K562 (cell line): ENCODE data around the gene GOLIM4. TPM values are rescaled to one million over a fixed set of nuclear protein-coding genes. Genes with fewer than 3 reads are reported as not detected.
A peak's percentile ranks its signal among the peaks of the same experiment; 100 is the strongest.

ENCODE experiments used
- BMI1 ChIP-seq: fragments of 150-350 bp; IDR thresholded peaks from 2 replicates; pipeline ENCODE4 v1.6.1; 2014; ENCODE audit warnings: low read length
- CBX1 ChIP-seq: sonication (generic); IDR thresholded peaks from 2 replicates; pipeline ENCODE4 v1.6.1; 2016; ENCODE audit warnings: antibody characterized with exemption, low read depth, mild to moderate bottlenecking
- CHCHD3 ChIP-seq: fragments of 250-450 bp; sonication (Bioruptor Pico); IDR thresholded peaks from 2 replicates; pipeline ENCODE4 v2.1.2; 2022; ENCODE audit warnings: mild to moderate bottlenecking
- DDX20 ChIP-seq: fragments of 450-650 bp; IDR thresholded peaks from 2 replicates; pipeline ENCODE4 v1.6.1; 2016; ENCODE audit warnings: missing genetic modification characterization, low read depth, mild to moderate bottlenecking, missing compliant biosample characterization, moderate library complexity
- FIP1L1 ChIP-seq: fragments of 200-400 bp; formaldehyde crosslinking; IDR thresholded peaks from 2 replicates; pipeline ENCODE4 v1.6.1; 2018; ENCODE audit warnings: mild to moderate bottlenecking, low read depth, low read length; ENCODE audit not compliant: poor library complexity, severe bottlenecking
- JUND ChIP-seq, 2 experiments: IDR thresholded peaks; 2 replicates in 1 of 2; 3 replicates in 1 of 2; pipeline ENCODE4 v1.6.1; 2011; ENCODE audit warnings: borderline replicate concordance in 2 of 2, low read depth in 2 of 2, low read length in 2 of 2, improper control_type of control experiment in 1 of 2, missing biosample characterization in 1 of 2, missing genetic modification characterization in 1 of 2, missing genetic modification reagents in 1 of 2
- XRCC3 ChIP-seq: fragments of 450-650 bp; IDR thresholded peaks from 2 replicates; pipeline ENCODE4 v1.6.1; 2017; ENCODE audit warnings: mild to moderate bottlenecking, moderate library complexity
- ZNF282 ChIP-seq: sonication (generic); formaldehyde crosslinking; IDR thresholded peaks from 2 replicates; pipeline ENCODE4 v1.8.1; 2023; ENCODE audit warnings: missing genetic modification reagents
- ZNF444 ChIP-seq: fragments of 250-450 bp; sonication (Bioruptor Pico); IDR thresholded peaks from 2 replicates; pipeline ENCODE4 v1.4.0; 2020; ENCODE audit warnings: mild to moderate bottlenecking, moderate library complexity
- ZNF668 ChIP-seq: fragments of 250-450 bp; sonication (Bioruptor Pico); IDR thresholded peaks from 2 replicates; pipeline ENCODE4 v1.8.0; 2022; ENCODE audit warnings: mild to moderate bottlenecking, inconsistent platforms
- ZNF79 ChIP-seq: fragments of 250-450 bp; sonication (Bioruptor Pico); IDR thresholded peaks from 2 replicates; pipeline ENCODE4 v1.4.0; 2020; ENCODE audit warnings: low read depth, mild to moderate bottlenecking, moderate library complexity
- ZSCAN29 ChIP-seq: fragments of 450-650 bp; IDR thresholded peaks from 2 replicates; pipeline ENCODE4 v1.6.1; 2017
- polyA plus RNA-seq, 8 experiments: library from polyadenylated mRNA; depleted of rRNA in 4 of 8; stranded (reverse) in 5 of 8; unstranded in 3 of 8; fragments of >200 nt; fragmentation: Nextera tagmentation in 2 of 8; fragmentation: Illumina TruSeq in 1 of 8; extraction: Ambion mirVana in 2 of 8; extraction: Trizol in 1 of 8; gene quantifications; 2 replicates each; pipeline versions ENCODE4 v1.2.1 to v1.2.3, GENCODE V29; 2011 to 2014; ENCODE audit warnings: inconsistent platforms in 1 of 8, missing spikeins in 1 of 8
- total RNA-seq, 7 experiments: library from RNA; depleted of rRNA in 6 of 7; stranded (reverse); fragments of >200 nt in 6 of 7; fragmentation: Illumina TruSeq in 2 of 7; extraction: Trizol in 2 of 7; gene quantifications; 2 replicates each; pipeline versions ENCODE4 v1.2.1 to v1.2.3, GENCODE V29; 2011 to 2021; ENCODE audit warnings: low replicate concordance in 1 of 7
- TF ChIP-seq, protein P1 (sequence below): fragments of 450-650 bp; IDR thresholded peaks from 2 replicates; pipeline ENCODE4 v1.7.1; 2018; ENCODE audit warnings: mild to moderate bottlenecking, low read depth; ENCODE audit not compliant: partially characterized antibody
- TF ChIP-seq, protein P2 (sequence below): sonication (generic); formaldehyde crosslinking; IDR thresholded peaks from 2 replicates; pipeline ENCODE4 v1.8.1; 2022; ENCODE audit warnings: missing genetic modification reagents
- TF ChIP-seq, protein P3 (sequence below): fragments of 450-650 bp; formaldehyde crosslinking; IDR thresholded peaks from 2 replicates; pipeline ENCODE4 v1.4.0; 2020; ENCODE audit warnings: mild to moderate bottlenecking, mixed read lengths
- TF ChIP-seq, protein P4 (sequence below): fragments of 250-450 bp; sonication (Bioruptor Pico); IDR thresholded peaks from 2 replicates; pipeline ENCODE4 v1.5.0; 2021; ENCODE audit warnings: mild to moderate bottlenecking, moderate library complexity
- TF ChIP-seq, protein P5 (sequence below), 2 experiments: IDR thresholded peaks; 2 replicates each; pipeline ENCODE4 v1.6.1; 2011; ENCODE audit warnings: borderline replicate concordance in 1 of 2, control low read depth in 1 of 2, low read depth in 1 of 2, low read length in 1 of 2, mild to moderate bottlenecking in 1 of 2, mixed read lengths in 1 of 2, moderate library complexity in 1 of 2; ENCODE audit not compliant: insufficient read depth in 1 of 2, insufficient read length in 1 of 2, poor library complexity in 1 of 2, severe bottlenecking in 1 of 2; ENCODE audit errors: extremely low read depth in 1 of 2

The GOLIM4 gene
- total and polyA plus RNA-seq, 9 of the 15 experiments (the other 6 are each of a cell fraction or from before 2014, with no cell fraction given): 9.3 to 39.4 (median 31.0) TPM

DNA sequence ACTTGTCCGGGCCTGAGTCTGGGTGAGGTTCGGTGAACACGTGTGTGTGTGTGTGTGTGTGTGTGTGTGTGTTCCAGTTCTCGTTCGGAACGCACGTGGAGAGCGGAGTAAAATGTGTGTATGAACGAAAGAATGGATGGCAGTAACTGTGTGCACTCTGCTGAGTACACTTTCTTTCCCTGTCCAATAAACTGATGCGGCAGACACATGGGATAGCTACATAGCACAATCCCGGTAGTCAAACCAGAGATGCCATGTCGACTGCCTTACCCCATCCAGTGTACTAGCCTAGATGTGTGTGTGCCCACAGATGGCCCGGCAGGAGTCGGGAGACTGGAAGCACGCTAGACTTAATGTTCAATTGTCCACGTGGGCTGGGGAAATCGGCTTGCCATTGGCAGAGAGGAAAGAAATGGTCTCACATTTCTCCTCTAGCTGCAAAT is 507 bp upstream of the GOLIM4 start (continued):
- no peak for TF ChIP-seq CHCHD3 (CRISPR knock-in tag)
- no peak for TF ChIP-seq ZNF668
- TF ChIP-seq, protein P1, sequence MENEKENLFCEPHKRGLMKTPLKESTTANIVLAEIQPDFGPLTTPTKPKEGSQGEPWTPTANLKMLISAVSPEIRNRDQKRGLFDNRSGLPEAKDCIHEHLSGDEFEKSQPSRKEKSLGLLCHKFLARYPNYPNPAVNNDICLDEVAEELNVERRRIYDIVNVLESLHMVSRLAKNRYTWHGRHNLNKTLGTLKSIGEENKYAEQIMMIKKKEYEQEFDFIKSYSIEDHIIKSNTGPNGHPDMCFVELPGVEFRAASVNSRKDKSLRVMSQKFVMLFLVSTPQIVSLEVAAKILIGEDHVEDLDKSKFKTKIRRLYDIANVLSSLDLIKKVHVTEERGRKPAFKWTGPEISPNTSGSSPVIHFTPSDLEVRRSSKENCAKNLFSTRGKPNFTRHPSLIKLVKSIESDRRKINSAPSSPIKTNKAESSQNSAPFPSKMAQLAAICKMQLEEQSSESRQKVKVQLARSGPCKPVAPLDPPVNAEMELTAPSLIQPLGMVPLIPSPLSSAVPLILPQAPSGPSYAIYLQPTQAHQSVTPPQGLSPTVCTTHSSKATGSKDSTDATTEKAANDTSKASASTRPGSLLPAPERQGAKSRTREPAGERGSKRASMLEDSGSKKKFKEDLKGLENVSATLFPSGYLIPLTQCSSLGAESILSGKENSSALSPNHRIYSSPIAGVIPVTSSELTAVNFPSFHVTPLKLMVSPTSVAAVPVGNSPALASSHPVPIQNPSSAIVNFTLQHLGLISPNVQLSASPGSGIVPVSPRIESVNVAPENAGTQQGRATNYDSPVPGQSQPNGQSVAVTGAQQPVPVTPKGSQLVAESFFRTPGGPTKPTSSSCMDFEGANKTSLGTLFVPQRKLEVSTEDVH: no peak
- TF ChIP-seq, protein P2, sequence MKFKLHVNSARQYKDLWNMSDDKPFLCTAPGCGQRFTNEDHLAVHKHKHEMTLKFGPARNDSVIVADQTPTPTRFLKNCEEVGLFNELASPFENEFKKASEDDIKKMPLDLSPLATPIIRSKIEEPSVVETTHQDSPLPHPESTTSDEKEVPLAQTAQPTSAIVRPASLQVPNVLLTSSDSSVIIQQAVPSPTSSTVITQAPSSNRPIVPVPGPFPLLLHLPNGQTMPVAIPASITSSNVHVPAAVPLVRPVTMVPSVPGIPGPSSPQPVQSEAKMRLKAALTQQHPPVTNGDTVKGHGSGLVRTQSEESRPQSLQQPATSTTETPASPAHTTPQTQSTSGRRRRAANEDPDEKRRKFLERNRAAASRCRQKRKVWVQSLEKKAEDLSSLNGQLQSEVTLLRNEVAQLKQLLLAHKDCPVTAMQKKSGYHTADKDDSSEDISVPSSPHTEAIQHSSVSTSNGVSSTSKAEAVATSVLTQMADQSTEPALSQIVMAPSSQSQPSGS (CRISPR knock-in tag): no peak
- TF ChIP-seq ZNF79 (CRISPR knock-in tag): no peak
- no peak for TF ChIP-seq BMI1
- TF ChIP-seq JUND (IDR thresholded peaks at IDR 0.05; ENCODE audit: borderline replicate concordance, low read depth, low read length): no peak
- TF ChIP-seq JUND (tag; IDR thresholded peaks at IDR 0.05; ENCODE audit: borderline replicate concordance, low read depth, low read length): no peak
- no peak for TF ChIP-seq ZNF444 (CRISPR knock-in tag)
- TF ChIP-seq CBX1: no peak
- TF ChIP-seq, protein P3, sequence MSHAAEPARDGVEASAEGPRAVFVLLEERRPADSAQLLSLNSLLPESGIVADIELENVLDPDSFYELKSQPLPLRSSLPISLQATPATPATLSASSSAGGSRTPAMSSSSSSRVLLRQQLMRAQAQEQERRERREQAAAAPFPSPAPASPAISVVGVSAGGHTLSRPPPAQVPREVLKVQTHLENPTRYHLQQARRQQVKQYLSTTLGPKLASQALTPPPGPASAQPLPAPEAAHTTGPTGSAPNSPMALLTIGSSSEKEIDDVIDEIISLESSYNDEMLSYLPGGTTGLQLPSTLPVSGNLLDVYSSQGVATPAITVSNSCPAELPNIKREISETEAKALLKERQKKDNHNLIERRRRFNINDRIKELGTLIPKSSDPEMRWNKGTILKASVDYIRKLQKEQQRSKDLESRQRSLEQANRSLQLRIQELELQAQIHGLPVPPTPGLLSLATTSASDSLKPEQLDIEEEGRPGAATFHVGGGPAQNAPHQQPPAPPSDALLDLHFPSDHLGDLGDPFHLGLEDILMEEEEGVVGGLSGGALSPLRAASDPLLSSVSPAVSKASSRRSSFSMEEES (CRISPR knock-in tag): no peak
- no peak for TF ChIP-seq XRCC3
- no peak for TF ChIP-seq DDX20 (tag)
- no peak for TF ChIP-seq FIP1L1
- TF ChIP-seq ZNF282 (CRISPR knock-in tag): 0 out of 2 replicates have a peak, but pooled peaks have one; percentile 4
- no peak for TF ChIP-seq ZSCAN29
- TF ChIP-seq, protein P4, sequence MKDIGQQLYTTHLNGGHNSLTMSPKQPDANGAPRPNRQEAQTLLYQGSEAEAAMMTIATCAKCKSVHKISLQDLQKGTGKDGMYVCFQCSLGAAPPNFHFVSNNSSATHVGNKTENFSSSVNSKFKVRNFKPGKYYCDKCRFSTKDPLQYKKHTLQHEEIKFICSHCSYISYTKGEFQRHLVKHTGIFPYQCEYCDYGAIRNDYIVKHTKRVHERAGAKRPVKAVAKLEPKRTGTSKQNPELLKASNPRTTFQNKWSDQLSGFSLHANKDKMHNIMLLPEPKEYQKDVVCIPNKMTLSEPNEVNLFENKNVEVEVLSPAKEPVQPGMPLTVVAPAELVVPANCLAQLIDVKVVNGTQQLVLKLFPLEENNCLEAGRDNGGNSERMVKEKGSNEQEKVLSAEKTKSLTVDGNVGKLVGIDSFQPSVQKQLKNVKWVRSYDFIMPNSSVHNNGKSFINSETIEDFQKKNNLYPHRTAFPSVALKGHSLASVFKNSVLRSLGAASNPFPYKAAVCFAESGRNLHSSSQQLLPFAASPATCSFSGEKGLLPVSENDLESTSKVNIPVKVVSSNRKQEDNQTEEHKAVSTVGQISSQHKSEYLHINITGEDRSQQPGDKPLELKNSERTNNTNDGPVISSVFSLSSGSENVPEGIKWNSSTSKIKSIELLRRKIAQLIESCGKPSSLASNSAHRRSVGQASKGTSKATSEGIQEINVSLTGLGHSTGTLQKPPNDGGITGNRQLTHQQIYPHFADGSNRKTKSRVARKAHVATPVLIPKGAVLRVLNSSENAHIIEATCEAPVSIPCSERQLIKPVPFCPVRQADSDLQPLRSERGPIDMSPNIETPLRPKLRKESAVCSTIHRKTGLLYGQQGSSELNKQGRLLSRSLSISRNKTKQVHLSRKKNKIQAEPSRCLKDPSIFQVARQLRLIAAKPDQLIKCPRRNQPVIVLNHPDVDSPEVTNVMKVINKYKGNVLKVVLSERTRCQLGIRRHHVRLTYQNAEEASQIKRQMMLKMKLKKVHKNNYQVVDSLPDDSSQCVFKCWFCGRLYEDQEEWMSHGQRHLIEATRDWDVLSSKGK: no peak
- TF ChIP-seq, protein P5, sequence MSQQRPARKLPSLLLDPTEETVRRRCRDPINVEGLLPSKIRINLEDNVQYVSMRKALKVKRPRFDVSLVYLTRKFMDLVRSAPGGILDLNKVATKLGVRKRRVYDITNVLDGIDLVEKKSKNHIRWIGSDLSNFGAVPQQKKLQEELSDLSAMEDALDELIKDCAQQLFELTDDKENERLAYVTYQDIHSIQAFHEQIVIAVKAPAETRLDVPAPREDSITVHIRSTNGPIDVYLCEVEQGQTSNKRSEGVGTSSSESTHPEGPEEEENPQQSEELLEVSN (IDR thresholded peaks at IDR 0.05; ENCODE audit: borderline replicate concordance in 1 of 2, extremely low read depth in 1 of 2, insufficient read depth in 1 of 2, insufficient read length in 1 of 2, low read depth in 1 of 2, low read length in 1 of 2, poor library complexity in 1 of 2, severe bottlenecking in 1 of 2): peak in 1 of 2 experiments; percentile 59
